ENCODE results near the gene HECTD4. TPM values are rescaled to one million over a fixed set of nuclear protein-coding genes. Genes with fewer than 3 reads are reported as not detected.

HECTD4 gene
- total and polyA plus RNA-seq, 9 of the 15 experiments (the other 6 are each of a cell fraction or from before 2014, with no cell fraction given) = 3.5 to 33.3 (median 13.5) TPM

GRCh38 chr12:112381883-112382796, at the start of gene HECTD4 (continued):
- TF ChIP-seq ESRRA (IDR thresholded peaks at IDR 0.05; ENCODE audit: borderline replicate concordance, low read depth) (peak; percentile 71), ZBTB11 (CRISPR knock-in tag; IDR thresholded peaks at IDR 0.05) (peak in 1 of 3 experiments; percentile 29; a peak in 1 of 6 replicates), JUND (IDR thresholded peaks at IDR 0.05; ENCODE audit: borderline replicate concordance, low read depth, low read length) (peak; percentile 44; the same call in 1 of the 2 replicates), JUND (tag; IDR thresholded peaks at IDR 0.05; ENCODE audit: borderline replicate concordance, low read depth, low read length) (no peak; the same call in 2 of the 3 replicates), ZBTB40 (IDR thresholded peaks at IDR 0.05) (peak; percentile 55), ZBTB40 (CRISPR knock-in tag; IDR thresholded peaks at IDR 0.05) (no peak), MXD1 (CRISPR knock-in tag; IDR thresholded peaks at IDR 0.05; ENCODE audit: borderline replicate concordance, poor library complexity, severe bottlenecking) (no peak), ZNF121 (CRISPR knock-in tag; conservative IDR thresholded peaks at IDR 0.05) (peak; percentile 100), CBX3 (IDR thresholded peaks at IDR 0.05; ENCODE audit: borderline replicate concordance in 1 of 2, low read length in 2 of 2) (no peak), POLR2H (tag; IDR thresholded peaks at IDR 0.05; ENCODE audit: low read depth) (peak; percentile 62), MYBL2 (IDR thresholded peaks at IDR 0.05; ENCODE audit: low read depth) (no peak), MYBL2 (CRISPR knock-in tag; IDR thresholded peaks at IDR 0.05; ENCODE audit: borderline replicate concordance) (no peak)

Measured in K562 (cell line).